Neural progenitor cell (in vitro differentiated cells): Measurements from ENCODE around the gene AGO3. TPM values are rescaled to one million over a fixed set of nuclear protein-coding genes. Genes with fewer than 3 reads are reported as not detected.

Source experiments
- DNase-seq: peaks from one replicate; pipeline ENCODE4 v3.0.0-alpha.2; 2016; ENCODE audit warnings: low spot score
- H2AFZ ChIP-seq: fragments of 200-600 bp; sonication (generic); replicated peaks from 2 replicates; pipeline ENCODE4 v1.6.1; 2016; ENCODE audit warnings: antibody characterized with exemption
- H3F3A ChIP-seq: fragments of 200-600 bp; sonication (generic); 2 replicates; pipeline ENCODE4 v1.6.1; 2016; ENCODE audit warnings: antibody characterized with exemption, low read depth
- H3K27ac ChIP-seq: fragments of 200-600 bp; sonication (generic); 2 replicates; pipeline ENCODE4 v1.5.1; 2016; ENCODE audit warnings: mild to moderate bottlenecking
- H3K27me3 ChIP-seq: fragments of 200-600 bp; sonication (generic); 2 replicates; pipeline ENCODE4 v1.6.1; 2016; ENCODE audit warnings: mild to moderate bottlenecking, moderate library complexity
- H3K36me3 ChIP-seq: fragments of 200-600 bp; sonication (generic); 2 replicates; pipeline ENCODE4 v1.5.1; 2016
- H3K4me1 ChIP-seq: fragments of 200-600 bp; sonication (generic); 2 replicates; pipeline ENCODE4 v1.6.1; 2016; ENCODE audit warnings: mixed run types
- H3K4me2 ChIP-seq: fragments of 200-600 bp; sonication (generic); 2 replicates; pipeline ENCODE4 v1.6.1; 2016
- H3K4me3 ChIP-seq: fragments of 200-600 bp; sonication (generic); 2 replicates; pipeline ENCODE4 v1.5.1; 2016
- H3K79me2 ChIP-seq: fragments of 200-600 bp; sonication (generic); 2 replicates; pipeline ENCODE4 v1.6.1; 2016; ENCODE audit warnings: low read depth
- H3K9ac ChIP-seq: fragments of 200-600 bp; sonication (generic); 2 replicates; pipeline ENCODE4 v1.6.1; 2016
- H3K9me3 ChIP-seq: fragments of 200-600 bp; sonication (generic); 2 replicates; pipeline ENCODE4 v1.5.1; 2016; ENCODE audit warnings: low read depth
- H4K20me1 ChIP-seq: fragments of 200-600 bp; sonication (generic); 2 replicates; pipeline ENCODE4 v1.6.1; 2016; ENCODE audit warnings: low read depth
- H3K27ac Mint-ChIP-seq: 3 replicates; pipeline ENCODE4 v1.8.0; 2021; ENCODE audit warnings: mixed read lengths
- H3K27me3 Mint-ChIP-seq: 2 replicates; pipeline ENCODE4 v1.8.0; 2022; ENCODE audit warnings: low read depth, mild to moderate bottlenecking, inconsistent platforms, moderate library complexity, mixed read lengths; ENCODE audit not compliant: insufficient read depth
- H3K36me3 Mint-ChIP-seq: 3 replicates; pipeline ENCODE4 v1.8.0; 2021; ENCODE audit warnings: mixed read lengths
- H3K4me1 Mint-ChIP-seq: 3 replicates; pipeline ENCODE4 v1.8.0; 2021; ENCODE audit warnings: mixed read lengths
- H3K4me3 Mint-ChIP-seq: 3 replicates; pipeline ENCODE4 v1.8.0; 2021; ENCODE audit warnings: mild to moderate bottlenecking, moderate library complexity, mixed read lengths
- H3K9me3 Mint-ChIP-seq: 3 replicates; pipeline ENCODE4 v1.8.0; 2020; ENCODE audit warnings: mixed read lengths
- CTCF ChIP-seq: fragments of 200-600 bp; sonication (generic); IDR thresholded peaks from 2 replicates; pipeline ENCODE4 v1.5.1; 2017; ENCODE audit warnings: antibody characterized with exemption, mild to moderate bottlenecking
- EZH2 ChIP-seq: fragments of 200-600 bp; sonication (generic); IDR thresholded peaks from 2 replicates; pipeline ENCODE4 v1.6.1; 2017; ENCODE audit warnings: antibody characterized with exemption, mild to moderate bottlenecking, moderate library complexity
- EZH2phosphoT487 ChIP-seq: fragments of 200-600 bp; sonication (generic); IDR thresholded peaks from 2 replicates; pipeline ENCODE4 v1.6.1; 2017; ENCODE audit warnings: antibody characterized with exemption
- total RNA-seq: library from RNA; depleted of rRNA; stranded (reverse); fragments of >200 nt; gene quantifications from 2 replicates; pipeline ENCODE4 v1.2.3, GENCODE V29; 2015; ENCODE audit warnings: low replicate concordance

The AGO3 gene
- total RNA-seq, 1 donor from 2014 or later, result 45.2 TPM

GRCh38 chr1:35923791-35924221 is 7.1 kb upstream of the AGO3 start:
- Histone ChIP-seq H4K20me1 (no peaks in the 10 kb centered on the region), H3K27ac (no peak overlapping the region), H3F3A (peaks cover 2% of the 10 kb centered on the region), H3K4me3 (no peak overlapping the region), H3K9ac (no peak overlapping the region), H3K9me3 (no peaks in the 10 kb centered on the region), H3K4me2 (no peak overlapping the region), H3K79me2 (no peaks in the 10 kb centered on the region), H2AFZ (no peak overlapping the region), H3K27me3 (no peaks in the 10 kb centered on the region), H3K4me1 (no peaks in the 10 kb centered on the region), H3K36me3 (no peaks in the 10 kb centered on the region)
- TF ChIP-seq EZH2 (no peak), CTCF (no peak), EZH2phosphoT487 (no peak)
- DNase-seq, result no peak
- H3K36me3 Mint-ChIP-seq, result peaks cover 18% of the 10 kb centered on the region
- H3K9me3 Mint-ChIP-seq, result no peaks in the 10 kb centered on the region
- H3K27ac Mint-ChIP-seq, result no peak overlapping the region
- no peaks in the 10 kb centered on the region for H3K4me1 Mint-ChIP-seq
- H3K4me3 Mint-ChIP-seq, result no peak overlapping the region
- no peaks in the 10 kb centered on the region for H3K27me3 Mint-ChIP-seq

GRCh38 chr1:35924838-35925237 is 6.1 kb upstream of the AGO3 start:
- H3K4me3 Mint-ChIP-seq, result no peak overlapping the region
- Histone ChIP-seq H4K20me1 (no peaks in the 10 kb centered on the region), H3K4me2 (no peak overlapping the region), H3F3A (peaks cover 12% of the 10 kb centered on the region), H2AFZ (no peak overlapping the region), H3K9ac (peak overlapping the region; percentile 10), H3K27ac (no peak overlapping the region), H3K36me3 (no peaks in the 10 kb centered on the region), H3K4me3 (no peak overlapping the region), H3K9me3 (no peaks in the 10 kb centered on the region), H3K79me2 (no peaks in the 10 kb centered on the region), H3K27me3 (no peaks in the 10 kb centered on the region), H3K4me1 (peaks cover 5% of the 10 kb centered on the region)
- no peak for DNase-seq
- no peak overlapping the region for H3K27ac Mint-ChIP-seq
- no peaks in the 10 kb centered on the region for H3K9me3 Mint-ChIP-seq
- TF ChIP-seq EZH2 (no peak), CTCF (no peak), EZH2phosphoT487 (no peak)
- peaks cover 11% of the 10 kb centered on the region for H3K36me3 Mint-ChIP-seq
- H3K4me1 Mint-ChIP-seq, result peaks cover 3% of the 10 kb centered on the region
- H3K27me3 Mint-ChIP-seq, result no peaks in the 10 kb centered on the region

- H3K4me2 ChIP-seq, result no peak overlapping the region
- H3K4me1 Mint-ChIP-seq, result peaks cover 7% of the 10 kb centered on the region
- H3K9ac ChIP-seq, result no peak overlapping the region
- H3K36me3 ChIP-seq, result no peaks in the 10 kb centered on the region
- no peaks in the 10 kb centered on the region for H3K79me2 ChIP-seq
- TF ChIP-seq CTCF, result no peak
- TF ChIP-seq EZH2phosphoT487, result no peak
- no peak for TF ChIP-seq EZH2
- no peak overlapping the region for H3K4me3 Mint-ChIP-seq
- H3K27ac ChIP-seq, result no peak overlapping the region
- H3K27me3 ChIP-seq, result no peaks in the 10 kb centered on the region
- H3K9me3 Mint-ChIP-seq, result no peaks in the 10 kb centered on the region
- H3K27me3 Mint-ChIP-seq, result no peaks in the 10 kb centered on the region
- no peak for DNase-seq
- no peak overlapping the region for H2AFZ ChIP-seq
- peaks cover 8% of the 10 kb centered on the region for H3K4me1 ChIP-seq
- no peak overlapping the region for H3K4me3 ChIP-seq
- H3K36me3 Mint-ChIP-seq, result peaks cover 4% of the 10 kb centered on the region
- H4K20me1 ChIP-seq, result no peaks in the 10 kb centered on the region
- H3K9me3 ChIP-seq, result no peaks in the 10 kb centered on the region
- H3K27ac Mint-ChIP-seq, result no peak overlapping the region
- peaks cover 21% of the 10 kb centered on the region for H3F3A ChIP-seq
Measured at GRCh38 chr1:35925741-35926140, 5.2 kb upstream of the AGO3 start.
